Natural killer cell (primary cell): ENCODE results near the gene STX8. TPM values are rescaled to one million over a fixed set of nuclear protein-coding genes. Genes with fewer than 3 reads are reported as not detected.
"Not testable (repeated sequence)": the region's sequence is repeated elsewhere in the genome, so short reads cannot be mapped to it uniquely, and the experiment has no call there.

Experiments used
- ATAC-seq, 3 donors: fragments of 150-1000 bp in 2 of 3; fragments of 200-7000 bp in 1 of 3; cut with Tn5 transposase; 1 replicate in 1 of 3; 2 replicates in 2 of 3; pipeline ENCODE4 v1.10.0; 2021; ENCODE audit warnings: mild to moderate bottlenecking in 2 of 3, moderate library complexity in 2 of 3
- DNase-seq, 2 donors: peaks; one replicate each; pipeline versions ENCODE4 v3.0.0 to v3.0.0-alpha.2; 2013 to 2021; ENCODE audit warnings: mixed read lengths in 1 of 2
- H3K27ac ChIP-seq: one replicate; pipeline ENCODE4 v1.5.1; 2013; ENCODE audit warnings: mild to moderate bottlenecking, low read length
- H3K27me3 ChIP-seq: one replicate; pipeline ENCODE4 v1.6.1; 2013; ENCODE audit warnings: low read length; ENCODE audit not compliant: control insufficient read depth, insufficient read depth
- H3K36me3 ChIP-seq: one replicate; pipeline ENCODE4 v1.6.1; 2013; ENCODE audit warnings: low read length; ENCODE audit not compliant: control insufficient read depth, insufficient read depth
- H3K4me1 ChIP-seq: one replicate; pipeline ENCODE4 v1.6.1; 2013; ENCODE audit warnings: low read length; ENCODE audit not compliant: control insufficient read depth, insufficient read depth
- H3K4me3 ChIP-seq: one replicate; pipeline ENCODE4 v1.5.1; 2013; ENCODE audit warnings: low read length
- H3K9me3 ChIP-seq: one replicate; pipeline ENCODE4 v1.6.1; 2013; ENCODE audit warnings: low read length; ENCODE audit not compliant: control insufficient read depth, insufficient read depth
- H3K27ac Mint-ChIP-seq, 2 donors: one replicate each; pipeline ENCODE4 v1.8.0; 2022; ENCODE audit warnings: mild to moderate bottlenecking in 2 of 2, mixed read lengths in 2 of 2, moderate library complexity in 1 of 2
- H3K27me3 Mint-ChIP-seq, 2 donors: one replicate each; pipeline ENCODE4 v1.8.0; 2022; ENCODE audit warnings: low read depth in 2 of 2, mixed read lengths in 2 of 2
- H3K36me3 Mint-ChIP-seq: one replicate; pipeline ENCODE4 v1.8.0; 2022; ENCODE audit warnings: mixed read lengths
- H3K4me1 Mint-ChIP-seq, 2 donors: one replicate each; pipeline ENCODE4 v1.8.0; 2022; ENCODE audit warnings: mixed read lengths in 2 of 2
- H3K4me3 Mint-ChIP-seq: one replicate; pipeline ENCODE4 v1.8.0; 2022; ENCODE audit warnings: mild to moderate bottlenecking, moderate library complexity, mixed read lengths
- H3K9me3 Mint-ChIP-seq, 2 donors: one replicate each; pipeline ENCODE4 v1.8.0; 2022; ENCODE audit warnings: mixed read lengths in 2 of 2
- CTCF ChIP-seq: fragments of 200-600 bp; IDR thresholded peaks from one replicate; pipeline ENCODE4 v1.8.0; 2022; ENCODE audit warnings: antibody characterized with exemption
- WGBS: methylation state at CpG from one replicate; pipeline ENCODE4 v1.1.7; 2013; ENCODE audit warnings: missing lambda C conversion rate; ENCODE audit not compliant: insufficient coverage; 5-methylcytosine and 5-hydroxymethylcytosine counted together
- intact Hi-C: fragments of 100-400 bp; cut with micrococcal nuclease; formaldehyde crosslinking; loops from one replicate; pipeline ENCODE4 v1.14.2; 2022
- total RNA-seq, 4 donors: library from RNA; stranded (reverse); fragments of 120-200 nt in 1 of 4; gene quantifications; one replicate each; pipeline versions ENCODE4 v1.2.3 to v1.2.4, GENCODE V29; 2013 to 2022

Gene STX8
- total RNA-seq, 3 donors from 2014 or later (not counting 1 experiment from before 2014, with no cell fraction given): 96.3 to 141 (median 120) TPM

- H3K27me3 ChIP-seq: no peaks in the 10 kb centered on the region
- Mint-ChIP-seq H3K9me3 (no peaks in the 10 kb centered on the region), H3K27ac (no peak overlapping the region), H3K36me3 (no peaks in the 10 kb centered on the region), H3K4me1 (no peaks in the 10 kb centered on the region), H3K4me3 (no peak overlapping the region), H3K27me3 (no peaks in the 10 kb centered on the region)
- no peak overlapping the region for H3K4me3 ChIP-seq
- WGBS: 75% methylated on average over 3 of the region's 3 CpGs
- ATAC-seq: no peak
- H3K27ac ChIP-seq: no peak overlapping the region
- no peak for DNase-seq
- intact Hi-C loops: no loop called here
- no peaks in the 10 kb centered on the region for H3K36me3 ChIP-seq
- H3K9me3 ChIP-seq: no peaks in the 10 kb centered on the region
- no peaks in the 10 kb centered on the region for H3K4me1 ChIP-seq
- TF ChIP-seq CTCF: no peak
Measured at GRCh38 chr17:9356488-9356911, 219.1 kb downstream of the STX8 start.

GRCh38 chr17:9355846-9356245 lies 219.8 kb downstream of the STX8 start:
- WGBS: 94% methylated on average over 3 of the region's 3 CpGs
- H3K36me3 ChIP-seq: no peaks in the 10 kb centered on the region
- no peaks in the 10 kb centered on the region for H3K4me1 Mint-ChIP-seq
- no peaks in the 10 kb centered on the region for H3K27me3 Mint-ChIP-seq
- ATAC-seq (no peak), DNase-seq (no peak)
- TF ChIP-seq CTCF: no peak
- H3K4me1 ChIP-seq: no peaks in the 10 kb centered on the region
- H3K4me3 Mint-ChIP-seq: no peak overlapping the region
- no peak overlapping the region for H3K27ac Mint-ChIP-seq
- H3K9me3 ChIP-seq: no peaks in the 10 kb centered on the region
- H3K27me3 ChIP-seq: no peaks in the 10 kb centered on the region
- intact Hi-C loops: no loop called here
- H3K36me3 Mint-ChIP-seq: no peaks in the 10 kb centered on the region
- H3K27ac ChIP-seq: no peak overlapping the region
- no peaks in the 10 kb centered on the region for H3K9me3 Mint-ChIP-seq
- H3K4me3 ChIP-seq: no peak overlapping the region

- H3K27ac ChIP-seq, ATAC-seq, H3K9me3 ChIP-seq, H3K4me3 ChIP-seq, H3K4me3 Mint-ChIP-seq, H3K9me3 Mint-ChIP-seq, H3K36me3 ChIP-seq, DNase-seq, H3K27me3 ChIP-seq, H3K4me1 ChIP-seq, H3K36me3 Mint-ChIP-seq, H3K4me1 Mint-ChIP-seq, intact Hi-C loops, H3K27ac Mint-ChIP-seq, H3K27me3 Mint-ChIP-seq: not testable (repeated sequence)
- 84% methylated on average over 7 of the region's 10 CpGs for WGBS
Measured at GRCh38 chr17:9355231-9355630, 220.4 kb downstream of the STX8 start.

- H3K9me3 Mint-ChIP-seq: no peaks in the 10 kb centered on the region
- Histone ChIP-seq H3K36me3 (no peaks in the 10 kb centered on the region), H3K4me3 (no peak overlapping the region), H3K27ac (no peak overlapping the region), H3K27me3 (no peaks in the 10 kb centered on the region), H3K4me1 (peaks cover 14% of the 10 kb centered on the region), H3K9me3 (no peaks in the 10 kb centered on the region)
- no peak overlapping the region for H3K4me3 Mint-ChIP-seq
- H3K36me3 Mint-ChIP-seq: no peaks in the 10 kb centered on the region
- no peak for DNase-seq
- H3K27ac Mint-ChIP-seq: no peak overlapping the region
- no peaks in the 10 kb centered on the region for H3K27me3 Mint-ChIP-seq
- WGBS: 94% methylated on average over 5 of the region's 6 CpGs
- no peak for TF ChIP-seq CTCF
- no peak for ATAC-seq
- intact Hi-C loops: no loop called here
- H3K4me1 Mint-ChIP-seq: peaks cover 25 to 29% of the 10 kb centered on the region in 2 donors
Measured at GRCh38 chr17:9350080-9350479, 225.5 kb downstream of the STX8 start.
